ENCODE results near the gene CYP21A2.
"Not testable (repeated sequence)": the region's sequence is repeated elsewhere in the genome, so short reads cannot be mapped to it uniquely, and the experiment has no call there.

DNA sequence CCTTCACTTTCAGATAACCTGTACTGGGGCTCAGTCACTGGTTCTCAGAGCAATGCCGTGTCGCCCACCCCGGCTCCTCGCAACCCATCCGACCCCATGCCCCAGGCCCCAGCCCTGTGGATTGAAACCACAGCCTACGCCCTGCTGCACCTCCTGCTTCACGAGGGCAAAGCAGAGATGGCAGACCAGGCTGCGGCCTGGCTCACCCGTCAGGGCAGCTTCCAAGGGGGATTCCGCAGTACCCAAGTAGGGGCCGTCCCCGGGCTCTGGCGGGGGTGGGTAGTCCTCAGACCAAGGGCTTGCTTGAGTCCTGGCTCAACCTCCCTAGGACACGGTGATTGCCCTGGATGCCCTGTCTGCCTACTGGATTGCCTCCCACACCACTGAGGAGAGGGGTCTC is 8.7 kb upstream of the CYP21A2 start:
- TF ChIP-seq, protein P1, sequence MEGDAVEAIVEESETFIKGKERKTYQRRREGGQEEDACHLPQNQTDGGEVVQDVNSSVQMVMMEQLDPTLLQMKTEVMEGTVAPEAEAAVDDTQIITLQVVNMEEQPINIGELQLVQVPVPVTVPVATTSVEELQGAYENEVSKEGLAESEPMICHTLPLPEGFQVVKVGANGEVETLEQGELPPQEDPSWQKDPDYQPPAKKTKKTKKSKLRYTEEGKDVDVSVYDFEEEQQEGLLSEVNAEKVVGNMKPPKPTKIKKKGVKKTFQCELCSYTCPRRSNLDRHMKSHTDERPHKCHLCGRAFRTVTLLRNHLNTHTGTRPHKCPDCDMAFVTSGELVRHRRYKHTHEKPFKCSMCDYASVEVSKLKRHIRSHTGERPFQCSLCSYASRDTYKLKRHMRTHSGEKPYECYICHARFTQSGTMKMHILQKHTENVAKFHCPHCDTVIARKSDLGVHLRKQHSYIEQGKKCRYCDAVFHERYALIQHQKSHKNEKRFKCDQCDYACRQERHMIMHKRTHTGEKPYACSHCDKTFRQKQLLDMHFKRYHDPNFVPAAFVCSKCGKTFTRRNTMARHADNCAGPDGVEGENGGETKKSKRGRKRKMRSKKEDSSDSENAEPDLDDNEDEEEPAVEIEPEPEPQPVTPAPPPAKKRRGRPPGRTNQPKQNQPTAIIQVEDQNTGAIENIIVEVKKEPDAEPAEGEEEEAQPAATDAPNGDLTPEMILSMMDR (IDR thresholded peaks at IDR 0.05) = not testable (repeated sequence)
- not testable (repeated sequence) for TF ChIP-seq POLR2A (IDR thresholded peaks at IDR 0.05)
